SK-MEL-5 (cell line): ENCODE data around the gene MRPL54. TPM values are rescaled to one million over a fixed set of nuclear protein-coding genes. Genes with fewer than 3 reads are reported as not detected.

ENCODE experiments used
- DNase-seq: peaks from one replicate; pipeline ENCODE4 v3.0.0-alpha.2; 2016; ENCODE audit warnings: low read depth, low spot score
- in situ Hi-C: cut with HindIII; loops from 2 replicates; pipeline ENCODE4 v1.10.0; 2016; ENCODE audit warnings: low sequenced_read_pairs, high pct_unique_total_duplicates, low pct_unique_long_range_greater_than_20kb
- total RNA-seq: library from RNA; depleted of rRNA; stranded (reverse); fragments of >200 nt; shearing (Covaris generic); gene quantifications from 2 replicates; pipeline ENCODE4 v1.2.3, GENCODE V29; 2014

The MRPL54 gene
- total RNA-seq, 1 experiment from 2014 or later: 31.0 TPM

GRCh38 chr19:3776479-3777040 is 14.1 kb downstream of the MRPL54 start:
- no peak for DNase-seq
- in situ Hi-C loops: no loop called here

- DNase-seq: no peak
- in situ Hi-C loops: no loop called here
Observed at GRCh38 chr19:3778104-3778867, 15.8 kb downstream of the MRPL54 start.

- in situ Hi-C loops: no loop called here
- no peak for DNase-seq
Observed at GRCh38 chr19:3778899-3779723, 16.6 kb downstream of the MRPL54 start.

GRCh38 chr19:3780786-3781304 is 18.4 kb downstream of the MRPL54 start:
- in situ Hi-C loops: no loop called here

GRCh38 chr19:3781603-3782002 is 19.1 kb downstream of the MRPL54 start:
- in situ Hi-C loops: no loop called here

More at GRCh38 chr19:3780786-3781304, 18.4 kb downstream of the MRPL54 start:
- DNase-seq: no peak

GRCh38 chr19:3782330-3782729 is 19.8 kb downstream of the MRPL54 start:
- DNase-seq: no peak
- in situ Hi-C loops: no loop called here

More at GRCh38 chr19:3781603-3782002, 19.1 kb downstream of the MRPL54 start:
- DNase-seq: no peak

- DNase-seq: no peak
- in situ Hi-C loops: no loop called here
Observed at GRCh38 chr19:3782903-3783302, 20.4 kb downstream of the MRPL54 start.

GRCh38 chr19:3783660-3784584 is 21.4 kb downstream of the MRPL54 start:
- in situ Hi-C loops: no loop called here

GRCh38 chr19:3784607-3785450 is 22.3 kb downstream of the MRPL54 start:
- DNase-seq: peak; percentile 57
- in situ Hi-C loops: no loop called here

More at GRCh38 chr19:3783660-3784584, 21.4 kb downstream of the MRPL54 start:
- no peak for DNase-seq

- DNase-seq: no peak
- in situ Hi-C loops: no loop called here
Observed at GRCh38 chr19:3785451-3785937, 23.0 kb downstream of the MRPL54 start.

GRCh38 chr19:3785938-3786824 is 23.7 kb downstream of the MRPL54 start, which contains the start of gene MATK:
TSS of gene MATK (minus strand) at chr19:3786381. CDS start at chr19:3785135, 1,246 bp downstream.
- in situ Hi-C loops: no loop called here
- no peak for DNase-seq

GRCh38 chr19:3788996-3789778 is 26.7 kb downstream of the MRPL54 start:
- in situ Hi-C loops: no loop called here
- no peak for DNase-seq

- in situ Hi-C loops: no loop called here
Observed at GRCh38 chr19:3790209-3790734, 27.8 kb downstream of the MRPL54 start.

GRCh38 chr19:3790941-3791340 is 28.5 kb downstream of the MRPL54 start:
- DNase-seq: no peak
- in situ Hi-C loops: no loop called here

More at GRCh38 chr19:3790209-3790734, 27.8 kb downstream of the MRPL54 start:
- DNase-seq: no peak
